Progenitor cell of endocrine pancreas (in vitro differentiated cells): ENCODE measurements around the gene STOML1. TPM values are rescaled to one million over a fixed set of nuclear protein-coding genes. Genes with fewer than 3 reads are reported as not detected.
"Not testable (repeated sequence)": the region's sequence is repeated elsewhere in the genome, so short reads cannot be mapped to it uniquely, and the experiment has no call there.

Source experiments
- DNase-seq: peaks from one replicate; pipeline ENCODE4 v3.0.0; 2021; ENCODE audit warnings: low spot score; ENCODE audit not compliant: unreplicated experiment
- H3K27ac Mint-ChIP-seq: 2 replicates; pipeline ENCODE4 v1.8.0; 2021; ENCODE audit warnings: mild to moderate bottlenecking, moderate library complexity, mixed read lengths
- H3K27me3 Mint-ChIP-seq: 2 replicates; pipeline ENCODE4 v1.8.0; 2021; ENCODE audit warnings: mixed read lengths
- H3K36me3 Mint-ChIP-seq: 2 replicates; pipeline ENCODE4 v1.8.0; 2022; ENCODE audit warnings: mixed read lengths; ENCODE audit not compliant: insufficient read depth
- H3K4me1 Mint-ChIP-seq: 2 replicates; pipeline ENCODE4 v1.8.0; 2021; ENCODE audit warnings: low read depth, mixed read lengths
- H3K4me3 Mint-ChIP-seq: 2 replicates; pipeline ENCODE4 v1.8.0; 2021; ENCODE audit warnings: low read depth, mild to moderate bottlenecking, moderate library complexity, mixed read lengths
- H3K9me3 Mint-ChIP-seq: 2 replicates; pipeline ENCODE4 v1.8.0; 2021; ENCODE audit warnings: low read depth, mixed read lengths
- total RNA-seq: library from RNA; stranded (reverse); gene quantifications from 2 replicates; pipeline ENCODE4 v1.2.1, GENCODE V29; 2021
- TF ChIP-seq, protein P1 (sequence below): fragments of 200-600 bp; sonication (generic); IDR thresholded peaks from one replicate; pipeline ENCODE4 v1.5.0; 2021; ENCODE audit warnings: antibody characterized with exemption, mild to moderate bottlenecking; ENCODE audit not compliant: unreplicated experiment

Gene STOML1
- total RNA-seq, 1 donor from 2014 or later = 8.0 TPM

- H3K4me3 Mint-ChIP-seq = no peak overlapping the region
- H3K4me1 Mint-ChIP-seq = peaks cover 1% of the 10 kb centered on the region
- H3K27me3 Mint-ChIP-seq = peaks cover 6% of the 10 kb centered on the region
- no peaks in the 10 kb centered on the region for H3K9me3 Mint-ChIP-seq
- H3K36me3 Mint-ChIP-seq = no peaks in the 10 kb centered on the region
- DNase-seq = no peak
- no peak overlapping the region for H3K27ac Mint-ChIP-seq
- TF ChIP-seq, protein P1, sequence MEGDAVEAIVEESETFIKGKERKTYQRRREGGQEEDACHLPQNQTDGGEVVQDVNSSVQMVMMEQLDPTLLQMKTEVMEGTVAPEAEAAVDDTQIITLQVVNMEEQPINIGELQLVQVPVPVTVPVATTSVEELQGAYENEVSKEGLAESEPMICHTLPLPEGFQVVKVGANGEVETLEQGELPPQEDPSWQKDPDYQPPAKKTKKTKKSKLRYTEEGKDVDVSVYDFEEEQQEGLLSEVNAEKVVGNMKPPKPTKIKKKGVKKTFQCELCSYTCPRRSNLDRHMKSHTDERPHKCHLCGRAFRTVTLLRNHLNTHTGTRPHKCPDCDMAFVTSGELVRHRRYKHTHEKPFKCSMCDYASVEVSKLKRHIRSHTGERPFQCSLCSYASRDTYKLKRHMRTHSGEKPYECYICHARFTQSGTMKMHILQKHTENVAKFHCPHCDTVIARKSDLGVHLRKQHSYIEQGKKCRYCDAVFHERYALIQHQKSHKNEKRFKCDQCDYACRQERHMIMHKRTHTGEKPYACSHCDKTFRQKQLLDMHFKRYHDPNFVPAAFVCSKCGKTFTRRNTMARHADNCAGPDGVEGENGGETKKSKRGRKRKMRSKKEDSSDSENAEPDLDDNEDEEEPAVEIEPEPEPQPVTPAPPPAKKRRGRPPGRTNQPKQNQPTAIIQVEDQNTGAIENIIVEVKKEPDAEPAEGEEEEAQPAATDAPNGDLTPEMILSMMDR = no peak
Observed at GRCh38 chr15:73981761-73982221, 10.3 kb downstream of the STOML1 start.

DNA sequence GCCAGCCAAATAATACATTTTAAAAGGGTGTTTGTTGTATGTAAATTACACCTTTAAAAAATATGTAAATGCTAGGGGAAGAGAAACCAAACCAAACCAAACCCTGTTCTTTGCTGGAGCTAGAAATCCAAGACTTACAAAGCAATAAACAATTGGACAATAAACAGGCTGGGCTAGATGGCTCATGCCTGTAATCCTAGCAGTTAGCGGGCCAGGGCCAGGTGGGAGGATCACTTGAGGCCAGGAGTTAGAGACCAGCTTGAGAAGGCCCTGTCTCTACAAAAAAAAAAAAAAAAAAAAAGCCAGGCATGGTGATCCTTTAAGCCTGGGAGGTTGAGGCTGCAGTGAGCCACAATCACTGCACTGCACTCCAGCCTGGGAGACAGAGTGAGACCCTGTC is 12.5 kb downstream of the STOML1 start:
- TF ChIP-seq, protein P1 = no peak
- H3K4me3 Mint-ChIP-seq = no peak overlapping the region
- peaks cover 17% of the 10 kb centered on the region for H3K27me3 Mint-ChIP-seq
- H3K36me3 Mint-ChIP-seq = no peaks in the 10 kb centered on the region
- no peak overlapping the region for H3K27ac Mint-ChIP-seq
- H3K4me1 Mint-ChIP-seq = peaks cover 1% of the 10 kb centered on the region
- H3K9me3 Mint-ChIP-seq = no peaks in the 10 kb centered on the region
- no peak for DNase-seq

DNA sequence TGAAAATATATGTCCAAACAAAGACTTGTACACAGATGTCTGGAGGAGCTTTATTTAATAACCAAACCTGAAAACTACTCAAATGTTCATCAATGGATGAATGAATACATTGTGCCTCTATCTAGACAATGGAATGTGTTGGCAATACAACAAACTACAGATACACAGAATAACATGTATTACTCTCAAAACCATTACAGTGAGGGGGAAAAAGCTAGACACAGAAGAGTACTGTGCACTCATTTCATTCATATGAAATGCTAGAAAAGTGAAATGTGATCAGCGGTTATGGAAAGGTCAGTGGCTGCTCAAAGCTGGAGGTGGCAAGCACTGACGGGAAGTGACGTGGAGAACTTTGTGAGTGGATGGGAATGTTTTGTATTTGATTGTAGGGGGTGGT is 13.2 kb downstream of the STOML1 start:
- peaks cover 1% of the 10 kb centered on the region for H3K4me1 Mint-ChIP-seq
- no peaks in the 10 kb centered on the region for H3K36me3 Mint-ChIP-seq
- no peak overlapping the region for H3K4me3 Mint-ChIP-seq
- DNase-seq = no peak
- no peaks in the 10 kb centered on the region for H3K9me3 Mint-ChIP-seq
- no peak overlapping the region for H3K27ac Mint-ChIP-seq
- TF ChIP-seq, protein P1 = no peak
- peaks cover 22% of the 10 kb centered on the region for H3K27me3 Mint-ChIP-seq

DNA sequence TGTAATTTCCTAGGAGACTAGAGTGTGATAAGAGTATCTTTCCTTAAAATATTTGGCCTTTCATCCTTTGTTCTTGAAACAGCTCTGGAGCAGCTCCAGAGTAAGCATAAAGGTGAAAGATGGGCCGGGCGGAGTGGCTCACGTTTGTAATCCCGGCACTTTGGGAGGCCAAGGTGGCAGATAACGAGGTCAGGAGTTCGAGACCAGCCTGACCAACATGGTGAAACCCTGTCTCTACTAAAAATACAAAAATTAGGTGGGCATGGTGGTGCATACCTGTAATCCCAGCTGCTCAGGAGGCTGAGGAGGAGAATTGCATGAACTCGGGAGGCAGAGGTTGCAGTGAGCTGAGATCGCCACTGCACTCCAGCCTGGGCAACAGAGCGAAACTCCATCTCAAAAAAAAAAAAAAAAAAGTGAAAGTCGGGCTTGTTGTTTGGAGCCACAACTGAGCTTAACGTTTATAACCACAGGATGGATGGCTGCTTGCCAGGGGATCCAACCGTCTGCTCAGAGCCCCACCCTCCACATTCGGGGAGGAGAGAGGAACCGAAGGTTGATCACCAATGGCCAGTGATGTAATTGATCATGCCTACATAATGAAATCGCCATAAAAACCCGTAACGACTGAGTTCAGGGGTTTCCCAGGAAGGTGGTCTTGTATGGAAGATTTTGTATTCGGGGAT is 16.5 kb downstream of the STOML1 start:
- not testable (repeated sequence) for H3K4me3 Mint-ChIP-seq, H3K4me1 Mint-ChIP-seq, DNase-seq, H3K27ac Mint-ChIP-seq, H3K36me3 Mint-ChIP-seq, H3K9me3 Mint-ChIP-seq
- H3K27me3 Mint-ChIP-seq = peaks cover 30% of the 10 kb centered on the region

DNA sequence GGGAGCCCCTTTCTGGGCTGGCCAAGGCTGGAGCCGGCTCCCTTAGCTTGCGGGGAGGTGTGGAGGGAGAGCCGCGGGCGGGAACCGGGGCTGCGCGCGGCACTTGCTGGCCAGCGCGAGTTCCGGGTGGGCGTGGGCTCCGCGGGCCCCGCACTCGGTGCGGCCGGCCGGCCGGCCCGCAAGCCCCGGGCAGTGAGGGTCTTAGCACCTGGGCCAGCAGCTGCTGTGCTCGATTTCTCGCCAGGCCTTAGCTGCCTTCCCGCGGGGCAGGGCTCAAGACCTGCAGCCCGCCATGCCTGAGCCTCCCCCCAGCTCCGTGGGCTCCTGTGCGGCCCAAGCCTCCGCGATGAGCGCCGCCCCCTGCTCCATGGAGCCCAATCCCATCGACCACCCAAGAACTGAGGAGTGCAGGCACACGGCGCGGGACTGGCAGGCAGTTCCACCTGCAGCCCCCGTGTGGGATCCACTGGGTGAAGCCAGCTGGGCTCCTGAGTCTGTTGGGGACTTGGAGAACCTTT is 18.4 kb downstream of the STOML1 start:
- not testable (repeated sequence) for H3K4me3 Mint-ChIP-seq, H3K4me1 Mint-ChIP-seq, DNase-seq, H3K27ac Mint-ChIP-seq, H3K36me3 Mint-ChIP-seq, H3K9me3 Mint-ChIP-seq
- peaks cover 27% of the 10 kb centered on the region for H3K27me3 Mint-ChIP-seq

- Mint-ChIP-seq H3K27me3 (peaks cover 27% of the 10 kb centered on the region), H3K4me1 (no peaks in the 10 kb centered on the region), H3K27ac (no peak overlapping the region), H3K36me3 (no peaks in the 10 kb centered on the region), H3K9me3 (no peaks in the 10 kb centered on the region), H3K4me3 (no peak overlapping the region)
- TF ChIP-seq, protein P1 = peak; percentile 78
- DNase-seq = peak; percentile 75
Observed at GRCh38 chr15:73972984-73973682, 19.0 kb downstream of the STOML1 start.
